NCI-H128 (cell line): ENCODE results near the gene NDUFAF3.

Experiments
- DNase-seq: peaks from one replicate; lab custom pipeline; 2025; ENCODE audit not compliant: unreplicated experiment; lab: John Stamatoyannopoulos, UW

The NDUFAF3 gene, protein sequence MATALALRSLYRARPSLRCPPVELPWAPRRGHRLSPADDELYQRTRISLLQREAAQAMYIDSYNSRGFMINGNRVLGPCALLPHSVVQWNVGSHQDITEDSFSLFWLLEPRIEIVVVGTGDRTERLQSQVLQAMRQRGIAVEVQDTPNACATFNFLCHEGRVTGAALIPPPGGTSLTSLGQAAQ

DNA sequence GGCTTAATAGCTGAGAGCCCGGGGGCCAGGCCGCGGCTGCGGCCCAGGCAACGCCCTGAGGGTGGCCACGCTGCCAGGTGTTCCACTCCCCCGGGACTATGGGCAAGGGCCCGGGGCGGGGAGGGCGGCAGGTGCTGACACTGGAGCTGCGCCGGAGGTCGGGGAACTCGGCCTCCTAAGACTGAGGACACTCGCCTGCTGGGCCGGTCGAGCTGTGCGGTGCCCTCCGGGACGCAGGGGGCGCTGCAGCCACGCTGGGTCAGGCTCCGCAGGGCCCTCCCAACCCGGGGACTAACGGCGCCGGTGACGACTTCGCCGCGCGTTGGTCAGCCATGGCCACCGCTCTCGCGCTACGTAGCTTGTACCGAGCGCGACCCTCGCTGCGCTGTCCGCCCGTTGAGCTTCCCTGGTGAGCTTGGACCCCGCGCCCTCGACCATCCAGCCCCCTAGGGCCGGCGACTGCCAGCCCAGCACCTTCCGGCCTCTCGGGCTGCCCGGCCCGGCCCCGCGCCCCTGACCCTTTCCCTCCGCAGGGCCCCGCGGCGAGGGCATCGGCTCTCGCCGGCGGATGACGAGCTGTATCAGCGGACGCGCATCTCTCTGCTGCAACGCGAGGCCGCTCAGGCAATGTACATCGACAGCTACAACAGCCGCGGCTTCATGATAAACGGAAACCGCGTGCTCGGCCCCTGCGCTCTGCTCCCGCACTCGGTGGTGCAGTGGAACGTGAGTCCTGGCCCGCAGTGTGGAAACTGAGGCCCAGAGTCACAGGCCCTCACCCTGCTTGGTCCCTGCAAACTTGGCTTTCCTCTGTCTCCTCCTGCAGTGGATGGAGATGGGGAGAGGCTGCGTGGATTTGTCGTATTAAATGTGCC is at the start of gene NDUFAF3:
Gene NDUFAF3 (plus strand): TSS at position 309 of the 875 bp plus-strand sequence. CDS start 24 bp downstream, at position 333.
- DNase-seq = peak; percentile 86

DNA sequence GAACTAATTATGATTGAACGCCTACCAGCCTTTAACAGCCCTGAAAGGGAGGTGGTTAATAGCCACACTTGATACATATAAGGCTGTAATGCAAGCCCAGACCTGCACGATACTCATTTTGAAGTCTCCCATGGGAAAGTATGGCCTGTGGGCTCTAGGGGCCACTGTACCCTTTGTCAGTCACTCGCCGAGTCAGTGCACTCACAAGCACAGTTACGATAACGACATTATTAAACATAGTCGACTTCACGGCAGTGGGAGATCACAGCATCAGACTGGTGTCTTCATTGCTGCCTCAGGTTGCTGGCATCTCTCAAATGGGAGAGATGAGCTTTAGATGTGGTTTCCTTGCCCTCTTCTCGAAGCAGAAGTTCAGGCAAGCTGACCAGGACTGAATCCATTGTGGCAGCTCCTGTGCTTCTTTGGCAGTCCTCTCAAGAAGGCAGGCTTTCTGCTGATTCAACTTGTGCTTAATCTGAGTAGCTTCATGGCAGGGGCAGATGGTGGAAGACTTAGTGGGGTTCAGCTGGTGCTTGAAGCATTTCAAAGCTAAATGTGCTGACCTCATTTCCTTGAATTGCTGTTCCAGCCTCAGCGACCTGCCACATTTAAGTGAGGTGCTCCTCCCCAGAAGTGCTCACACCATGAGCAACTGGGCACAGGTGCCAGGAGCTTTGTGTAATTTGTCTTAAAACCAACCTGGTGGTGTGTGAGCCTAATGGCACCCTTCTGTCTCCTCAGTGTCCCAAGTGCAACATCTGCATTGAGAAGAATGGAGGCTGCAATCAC is 47.7 kb upstream of the NDUFAF3 start:
- DNase-seq = no peak

DNA sequence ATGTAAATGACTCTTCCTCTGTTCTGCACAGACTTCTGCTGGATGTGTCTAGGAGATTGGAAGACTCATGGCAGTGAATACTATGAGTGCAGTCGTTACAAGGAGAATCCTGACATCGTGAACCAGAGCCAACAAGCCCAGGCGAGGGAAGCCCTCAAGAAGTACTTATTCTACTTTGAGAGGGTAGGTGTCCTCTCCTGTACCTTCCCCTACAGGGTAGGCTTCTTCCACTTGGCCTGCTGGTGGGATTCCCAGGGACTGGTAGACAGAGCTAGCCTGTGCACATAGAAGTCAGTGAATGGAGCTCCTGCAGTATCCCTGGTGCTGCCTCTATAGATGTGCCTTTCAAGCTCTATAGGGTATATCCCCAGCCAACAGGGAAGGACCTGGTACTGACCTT is 42.5 kb upstream of the NDUFAF3 start:
- no peak for DNase-seq

DNA sequence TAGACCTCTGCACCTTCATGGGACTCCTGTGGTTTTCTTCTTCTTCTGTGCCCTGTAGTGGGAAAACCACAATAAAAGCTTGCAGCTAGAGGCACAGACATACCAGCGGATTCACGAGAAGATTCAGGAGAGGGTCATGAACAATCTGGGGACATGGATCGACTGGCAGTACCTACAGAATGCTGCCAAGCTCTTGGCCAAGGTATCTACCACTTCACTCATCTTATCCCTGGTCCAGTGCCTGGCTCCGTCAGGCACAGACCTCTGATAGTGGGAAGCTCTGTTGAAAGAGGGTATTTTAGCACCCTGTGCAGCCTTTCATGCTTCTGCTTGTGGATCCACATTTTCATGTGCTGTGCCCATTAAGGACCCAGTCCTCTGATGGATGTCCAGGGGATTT is 41.6 kb upstream of the NDUFAF3 start:
- no peak for DNase-seq

DNA sequence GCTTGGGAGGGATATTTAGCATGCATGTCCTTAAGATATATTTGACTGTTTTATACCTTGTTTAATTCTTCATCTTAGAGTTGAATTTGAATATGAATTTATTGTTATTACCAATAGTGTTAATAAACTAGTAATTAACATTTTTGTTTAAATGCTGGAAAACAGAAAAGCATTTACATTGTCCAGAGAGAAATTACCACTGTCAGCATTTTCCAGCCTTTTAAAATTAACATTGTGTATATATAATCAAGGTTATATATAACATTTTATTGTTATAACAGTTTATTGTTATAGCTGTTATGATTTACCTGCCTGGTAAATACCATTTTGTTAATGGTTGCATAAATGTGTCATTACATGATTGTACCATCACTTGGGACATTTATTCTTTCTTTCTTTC is 39.9 kb upstream of the NDUFAF3 start:
- DNase-seq = no peak

DNA sequence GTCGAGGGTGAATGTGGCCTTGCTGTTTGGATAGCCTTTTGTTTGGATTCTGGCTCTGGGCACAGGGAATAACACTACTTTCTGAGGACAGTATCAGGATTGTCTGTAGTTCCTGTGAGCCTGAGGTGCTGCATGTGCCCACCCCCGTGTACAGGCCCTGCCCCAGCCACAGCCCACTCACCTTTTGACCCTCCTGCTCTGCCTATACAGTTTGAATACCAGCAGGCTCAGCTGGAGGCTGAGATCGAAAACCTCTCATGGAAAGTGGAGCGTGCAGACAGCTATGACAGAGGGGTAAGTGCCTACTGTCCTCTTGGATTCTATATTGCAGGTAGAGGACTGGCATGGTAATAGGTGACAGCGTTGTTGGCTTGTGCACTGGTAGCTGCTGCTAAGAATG is 39.2 kb upstream of the NDUFAF3 start:
- no peak for DNase-seq

DNA sequence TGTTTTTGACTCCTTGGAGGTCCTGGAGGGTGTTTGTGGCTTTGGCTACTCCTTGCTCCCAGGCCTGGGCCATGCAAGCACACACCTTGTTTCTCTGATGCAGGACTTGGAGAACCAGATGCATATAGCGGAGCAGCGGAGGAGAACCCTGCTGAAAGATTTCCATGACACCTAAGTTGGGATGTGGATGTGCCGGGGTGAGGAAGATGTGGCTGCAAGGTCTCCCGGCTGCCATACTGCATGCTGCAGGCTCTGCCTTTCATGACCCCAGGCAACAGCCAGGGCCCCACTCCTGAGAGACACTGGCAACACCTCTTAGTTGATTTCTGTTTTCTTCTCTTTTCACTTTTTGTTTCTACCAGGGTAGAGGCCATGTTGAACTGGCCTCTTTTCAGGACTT is 38.8 kb upstream of the NDUFAF3 start:
- no peak for DNase-seq

DNA sequence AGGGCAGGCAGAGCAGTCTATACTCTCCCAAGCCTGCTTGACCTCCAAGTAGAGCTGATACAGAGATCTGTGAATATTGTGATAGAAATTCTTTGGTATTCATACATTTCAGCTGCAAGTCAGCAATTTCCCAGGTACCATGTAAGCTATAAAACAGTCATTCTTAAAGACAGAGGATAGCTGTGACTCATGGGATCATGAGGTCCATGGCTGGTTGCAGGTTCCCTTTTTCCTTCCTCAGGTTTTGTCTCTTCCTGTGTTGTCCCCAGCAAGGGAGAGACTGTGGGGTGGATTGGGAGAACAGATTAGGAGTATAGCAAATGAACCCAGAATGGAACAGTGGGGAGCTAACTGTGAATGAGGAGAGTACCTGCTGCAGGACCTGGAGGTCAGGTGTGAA is 37.3 kb upstream of the NDUFAF3 start:
- no peak for DNase-seq

DNA sequence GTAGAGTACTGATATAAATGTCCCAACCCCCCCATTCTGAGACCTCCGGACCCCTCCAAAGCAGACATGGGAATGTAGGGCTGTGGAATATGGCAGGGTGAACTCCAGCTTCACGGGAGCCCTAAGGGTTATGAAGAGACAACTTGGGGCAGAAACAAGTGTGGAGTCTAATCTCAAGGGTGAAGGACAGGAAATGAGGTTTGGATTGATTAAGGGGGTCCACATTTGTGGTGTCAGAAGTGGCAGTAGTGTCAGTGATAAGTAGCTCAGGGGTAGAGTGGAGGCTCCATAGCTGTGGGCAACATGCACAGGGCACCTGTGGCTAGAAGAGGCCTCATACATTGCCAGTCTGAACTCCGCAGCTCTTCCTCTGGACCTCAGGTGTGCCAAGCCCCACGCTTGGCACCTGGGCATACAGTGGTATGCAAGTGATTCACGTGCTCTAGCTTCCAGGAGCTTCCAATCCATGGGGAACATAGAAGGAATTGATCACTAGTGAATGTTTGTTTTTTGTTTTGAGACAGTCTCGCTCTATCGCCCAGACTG is 36.0 kb upstream of the NDUFAF3 start:
- no peak for DNase-seq

DNA sequence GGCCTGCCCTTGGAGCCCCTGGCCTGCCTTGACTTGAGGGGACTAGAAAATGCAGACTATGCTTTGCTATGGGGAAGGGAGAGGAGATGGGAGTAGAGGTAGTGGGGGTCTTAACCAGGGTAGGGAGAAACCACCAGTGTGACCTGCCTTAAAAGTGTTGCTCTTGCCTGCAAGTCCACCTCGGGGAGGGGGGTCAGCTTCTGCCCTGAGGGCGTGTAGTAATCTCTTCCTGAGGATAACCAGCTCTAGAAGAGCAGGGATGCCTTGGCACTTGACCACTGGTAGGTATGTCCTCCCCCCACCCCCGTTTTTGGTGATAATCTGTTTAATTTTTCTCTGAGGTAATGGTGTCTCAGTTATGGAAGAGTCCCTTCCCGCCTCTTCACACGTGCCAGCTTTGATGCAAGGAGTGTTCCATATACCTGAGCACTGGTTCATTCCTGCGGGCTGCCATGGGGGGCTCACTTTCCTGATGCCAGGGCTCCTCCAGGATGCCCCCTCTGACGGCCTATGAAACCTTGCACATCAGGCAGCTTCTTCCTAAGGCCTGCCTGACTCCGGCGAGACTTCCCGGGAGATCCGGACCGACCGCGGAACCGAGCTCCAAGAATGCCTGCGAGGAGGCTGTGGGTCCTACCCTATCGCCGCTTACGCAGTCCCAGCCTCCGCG is 32.7 kb upstream of the NDUFAF3 start:
- no peak for DNase-seq

DNA sequence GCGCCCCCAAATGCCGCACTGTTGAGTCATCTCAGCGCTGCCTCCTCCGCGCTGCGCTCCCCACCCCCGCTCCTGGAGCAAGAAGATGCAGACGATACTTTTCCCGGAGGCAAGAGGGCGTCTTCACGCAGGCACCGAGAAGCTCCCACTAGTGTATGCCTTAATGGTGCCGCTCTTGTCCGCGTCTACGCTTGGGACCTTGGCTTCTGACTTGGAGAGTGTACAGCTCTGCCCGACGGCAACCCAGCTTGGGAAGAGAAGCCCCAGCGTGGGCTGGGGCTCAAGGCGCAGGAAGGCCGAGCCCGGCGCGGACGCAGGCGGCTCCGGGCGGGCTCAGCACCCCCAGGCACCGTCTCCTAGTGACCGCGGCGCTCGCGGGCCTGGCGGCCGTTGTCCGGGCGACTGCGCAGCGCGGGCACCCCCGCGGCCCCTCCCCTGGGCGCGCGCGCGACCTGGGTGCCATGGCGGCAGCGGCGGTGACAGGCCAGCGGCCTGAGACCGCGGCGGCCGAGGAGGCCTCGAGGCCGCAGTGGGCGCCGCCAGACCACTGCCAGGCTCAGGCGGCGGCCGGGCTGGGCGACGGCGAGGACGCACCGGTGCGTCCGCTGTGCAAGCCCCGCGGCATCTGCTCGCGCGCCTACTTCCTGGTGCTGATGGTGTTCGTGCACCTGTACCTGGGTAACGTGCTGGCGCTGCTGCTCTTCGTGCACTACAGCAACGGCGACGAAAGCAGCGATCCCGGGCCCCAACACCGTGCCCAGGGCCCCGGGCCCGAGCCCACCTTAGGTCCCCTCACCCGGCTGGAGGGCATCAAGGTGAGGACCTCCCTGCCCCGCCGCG is 31.9 kb upstream of the NDUFAF3 start, which contains the start of gene P4HTM:
Gene P4HTM (plus strand): TSS at position 446 of the 840 bp plus-strand sequence. CDS start 16 bp downstream, at position 462.
- peak; percentile 19 for DNase-seq

DNA sequence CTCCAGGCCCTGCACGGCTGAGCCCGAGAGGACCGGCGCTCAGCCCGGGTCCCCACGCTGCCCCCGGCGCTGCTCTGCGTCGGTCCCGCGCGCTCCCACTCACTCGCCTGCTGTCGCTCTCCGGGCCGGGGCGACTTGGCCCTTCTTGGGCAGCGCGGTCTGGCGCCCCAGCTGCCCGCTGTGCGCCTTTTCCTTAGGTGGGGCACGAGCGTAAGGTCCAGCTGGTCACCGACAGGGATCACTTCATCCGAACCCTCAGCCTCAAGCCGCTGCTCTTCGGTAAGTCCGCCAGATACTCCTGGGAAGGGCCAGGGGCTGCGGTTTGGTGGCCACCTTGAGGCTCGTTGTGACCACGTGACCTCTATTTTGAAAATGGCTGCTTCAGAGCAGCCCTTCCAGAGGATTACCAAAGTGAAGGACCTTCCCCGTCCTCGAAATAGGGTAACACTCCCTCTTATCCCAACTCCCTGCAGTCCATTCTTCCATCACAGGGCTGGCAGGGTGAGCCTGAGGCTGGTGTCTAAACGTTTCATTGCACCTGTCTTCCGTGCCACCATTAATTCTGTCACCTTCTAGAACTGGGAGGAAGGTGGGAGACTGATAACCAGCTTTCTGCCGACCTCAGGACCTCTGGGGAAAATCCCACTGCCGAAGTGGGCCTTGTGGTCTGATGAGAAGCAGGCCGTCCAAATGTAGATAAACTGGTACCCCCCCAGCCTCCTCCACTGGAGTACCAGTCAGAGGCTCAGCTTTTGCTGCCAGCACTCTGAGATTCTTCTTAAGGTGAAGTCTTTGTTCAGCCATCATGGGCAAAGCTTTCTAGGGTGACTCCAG is 31.1 kb upstream of the NDUFAF3 start:
- no peak for DNase-seq

DNA sequence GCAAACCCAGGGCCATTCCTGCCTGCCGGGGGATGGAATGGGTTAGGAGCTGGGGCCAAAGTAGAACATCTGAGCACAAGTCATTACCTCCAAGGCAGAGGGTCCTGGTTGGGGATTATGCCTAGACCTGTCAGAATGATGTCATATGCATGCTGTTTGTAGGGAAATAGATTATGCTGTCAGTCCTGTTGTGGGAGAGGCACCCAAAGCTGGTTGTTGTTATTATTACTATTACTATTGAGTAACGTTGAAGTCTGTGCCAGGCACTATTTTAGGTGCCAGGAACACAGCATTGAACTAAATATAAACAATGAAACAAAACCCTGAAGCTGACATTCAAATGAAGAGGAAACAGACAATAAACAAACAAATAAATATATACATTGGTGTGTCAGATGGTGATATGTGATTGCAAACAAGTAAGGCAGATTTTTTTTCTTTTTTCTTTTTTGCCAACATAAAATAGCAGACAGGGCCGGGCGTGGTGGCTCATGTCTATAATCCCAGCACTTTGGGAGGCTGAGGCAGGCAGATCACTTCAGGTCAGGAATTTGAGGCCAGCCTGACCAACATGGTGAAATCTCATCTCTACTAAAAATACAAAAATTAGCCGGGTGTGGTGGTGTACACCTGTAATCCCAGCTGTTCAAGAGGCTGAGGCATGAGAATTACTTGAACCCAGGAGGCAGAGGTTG is 29.9 kb upstream of the NDUFAF3 start:
- no peak for DNase-seq

DNA sequence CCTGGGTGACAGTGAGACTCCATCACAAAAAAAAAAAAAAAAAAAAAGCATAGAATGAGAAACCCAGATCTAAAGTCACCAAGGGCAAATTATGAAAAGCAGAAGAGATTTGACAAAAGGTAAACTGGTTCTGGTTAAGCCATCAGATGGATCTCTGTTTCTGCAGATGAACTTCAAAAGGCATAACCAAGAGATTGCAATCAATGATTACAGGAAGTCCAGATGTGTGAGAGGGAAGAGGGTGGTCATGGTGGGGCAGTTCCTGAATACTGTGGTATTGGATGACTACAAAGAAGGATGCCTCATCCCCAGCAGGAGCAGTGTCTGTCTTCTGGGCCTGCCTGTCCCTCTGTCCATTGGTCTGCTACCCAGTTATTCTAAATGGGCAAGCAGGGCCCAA is 28.1 kb upstream of the NDUFAF3 start:
- no peak for DNase-seq

DNA sequence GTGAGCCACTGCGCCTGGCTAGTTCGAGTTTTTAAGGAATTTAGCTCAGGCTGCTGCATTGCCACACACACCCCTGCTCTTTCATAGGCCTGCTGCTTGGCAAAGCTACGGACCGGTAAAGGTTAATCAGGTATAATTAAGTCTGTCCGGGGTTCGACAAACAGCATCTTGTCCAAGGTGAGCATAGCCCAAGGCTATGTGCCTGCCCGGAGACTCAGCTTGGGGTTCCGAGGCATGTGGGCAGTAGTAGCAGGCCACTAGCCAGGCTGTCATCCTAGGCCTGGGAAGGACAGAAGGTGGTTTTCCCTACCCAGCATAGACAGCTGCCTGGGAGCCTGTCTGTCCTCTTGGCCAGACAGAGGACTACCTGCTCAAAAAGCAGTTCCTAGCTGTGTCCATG is 25.3 kb upstream of the NDUFAF3 start:
- DNase-seq = no peak

DNA sequence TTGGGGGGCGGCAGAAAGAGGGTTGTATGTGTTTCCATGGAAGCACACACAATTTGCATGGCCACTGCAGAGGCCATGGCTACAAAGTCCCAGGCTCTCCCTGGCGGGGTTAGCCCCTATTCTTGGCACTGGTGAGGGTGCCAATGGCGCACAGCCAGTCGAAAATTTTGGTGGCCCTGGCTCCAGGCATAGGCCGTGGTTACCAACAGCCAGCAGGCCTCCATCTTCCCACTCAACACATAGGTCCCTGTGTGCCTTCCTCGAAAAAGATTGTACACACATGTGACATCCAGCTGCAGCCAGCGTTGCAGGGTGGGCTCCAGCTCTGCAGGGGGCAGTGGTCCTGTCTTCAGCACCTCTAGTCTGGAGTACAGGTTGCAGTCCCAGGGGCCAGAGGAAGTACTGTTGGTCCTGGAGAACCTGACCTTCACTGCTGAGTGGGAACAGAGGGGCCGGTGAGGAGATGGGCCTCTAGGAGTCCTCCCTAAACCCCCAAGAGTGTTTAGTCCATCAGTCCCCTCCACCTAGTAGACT is 24.8 kb upstream of the NDUFAF3 start:
- no peak for DNase-seq

DNA sequence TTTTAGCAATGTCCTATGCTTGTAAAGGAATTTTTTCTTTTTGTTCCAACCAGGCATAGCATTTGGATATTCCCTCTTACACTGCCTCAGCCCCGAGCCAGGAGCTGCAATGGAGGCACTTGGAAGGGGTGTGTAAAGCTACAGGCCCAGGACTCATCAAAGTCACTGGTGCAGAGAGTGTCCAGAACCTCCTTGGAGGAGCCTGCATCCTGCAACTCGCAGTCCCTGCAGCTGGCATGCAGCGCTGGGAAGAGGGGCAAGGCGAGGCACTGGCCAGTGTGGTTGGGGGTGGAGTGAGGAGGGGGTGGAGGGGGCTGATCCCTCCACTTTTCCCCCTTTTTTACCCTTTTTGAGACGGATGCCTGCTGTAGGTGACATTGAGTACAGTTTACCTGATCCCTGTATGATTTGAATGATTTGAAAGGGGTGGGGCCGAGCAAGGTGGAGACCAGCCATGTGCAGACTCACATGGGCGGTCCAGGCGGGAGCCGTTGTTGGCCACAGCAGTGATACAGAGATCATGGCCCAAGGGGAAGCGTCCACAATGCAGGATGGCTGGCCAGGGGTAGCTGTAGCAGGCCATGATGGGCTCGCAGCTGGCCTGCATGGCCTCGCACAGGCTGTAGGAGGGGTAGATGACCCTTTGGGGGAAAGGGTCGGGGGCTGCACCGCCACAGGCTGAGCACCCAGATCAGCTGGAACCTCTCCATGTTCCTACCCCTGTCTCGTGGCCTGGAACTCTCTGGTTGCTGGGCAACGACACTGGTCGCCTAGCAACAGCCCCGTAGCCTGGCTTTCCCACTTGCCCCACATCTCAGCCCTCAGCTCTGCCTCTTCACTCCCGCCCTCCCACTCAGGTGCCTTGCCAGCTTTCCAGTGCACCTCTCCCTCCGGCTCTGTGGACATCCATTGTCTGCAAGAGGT is 23.9 kb upstream of the NDUFAF3 start:
- DNase-seq = peak; percentile 78
